Progenitor cell of endocrine pancreas (in vitro differentiated cells): Measurements from ENCODE around the gene ITPR3. TPM values are rescaled to one million over a fixed set of nuclear protein-coding genes. Genes with fewer than 3 reads are reported as not detected.

ENCODE experiments used
- DNase-seq: peaks from one replicate; pipeline ENCODE4 v3.0.0; 2021; ENCODE audit warnings: low spot score; ENCODE audit not compliant: unreplicated experiment
- H3K27ac Mint-ChIP-seq: 2 replicates; pipeline ENCODE4 v1.8.0; 2021; ENCODE audit warnings: mild to moderate bottlenecking, moderate library complexity, mixed read lengths
- H3K27me3 Mint-ChIP-seq: 2 replicates; pipeline ENCODE4 v1.8.0; 2021; ENCODE audit warnings: mixed read lengths
- H3K36me3 Mint-ChIP-seq: 2 replicates; pipeline ENCODE4 v1.8.0; 2022; ENCODE audit warnings: mixed read lengths; ENCODE audit not compliant: insufficient read depth
- H3K4me1 Mint-ChIP-seq: 2 replicates; pipeline ENCODE4 v1.8.0; 2021; ENCODE audit warnings: low read depth, mixed read lengths
- H3K4me3 Mint-ChIP-seq: 2 replicates; pipeline ENCODE4 v1.8.0; 2021; ENCODE audit warnings: low read depth, mild to moderate bottlenecking, moderate library complexity, mixed read lengths
- H3K9me3 Mint-ChIP-seq: 2 replicates; pipeline ENCODE4 v1.8.0; 2021; ENCODE audit warnings: low read depth, mixed read lengths
- CTCF ChIP-seq: fragments of 200-600 bp; sonication (generic); IDR thresholded peaks from one replicate; pipeline ENCODE4 v1.5.0; 2021; ENCODE audit warnings: antibody characterized with exemption, mild to moderate bottlenecking; ENCODE audit not compliant: unreplicated experiment
- total RNA-seq: library from RNA; stranded (reverse); gene quantifications from 2 replicates; pipeline ENCODE4 v1.2.1, GENCODE V29; 2021

Gene ITPR3
- total RNA-seq, 1 donor from 2014 or later: 28.3 TPM

GRCh38 chr6:33659986-33660385 is 38.9 kb downstream of the ITPR3 start:
- H3K27ac Mint-ChIP-seq: no peak overlapping the region
- H3K4me1 Mint-ChIP-seq: no peaks in the 10 kb centered on the region
- H3K27me3 Mint-ChIP-seq: no peaks in the 10 kb centered on the region

GRCh38 chr6:33661106-33661838 is 40.1 kb downstream of the ITPR3 start:
- Mint-ChIP-seq H3K27ac (peak overlapping the region; percentile 11), H3K4me3 (no peak overlapping the region), H3K36me3 (no peaks in the 10 kb centered on the region), H3K27me3 (no peaks in the 10 kb centered on the region), H3K9me3 (no peaks in the 10 kb centered on the region), H3K4me1 (no peaks in the 10 kb centered on the region)
- no peak for TF ChIP-seq CTCF
- no peak for DNase-seq

More at GRCh38 chr6:33659986-33660385, 38.9 kb downstream of the ITPR3 start:
- no peak for DNase-seq
- Mint-ChIP-seq H3K4me3 (no peak overlapping the region), H3K9me3 (no peaks in the 10 kb centered on the region), H3K36me3 (no peaks in the 10 kb centered on the region)
- TF ChIP-seq CTCF: no peak

GRCh38 chr6:33662318-33662717 is 41.2 kb downstream of the ITPR3 start:
- no peak overlapping the region for H3K27ac Mint-ChIP-seq
- no peak for DNase-seq
- TF ChIP-seq CTCF: no peak
- no peaks in the 10 kb centered on the region for H3K9me3 Mint-ChIP-seq
- no peaks in the 10 kb centered on the region for H3K4me1 Mint-ChIP-seq
- H3K27me3 Mint-ChIP-seq: no peaks in the 10 kb centered on the region
- H3K4me3 Mint-ChIP-seq: no peak overlapping the region
- H3K36me3 Mint-ChIP-seq: no peaks in the 10 kb centered on the region

- no peak for TF ChIP-seq CTCF
- Mint-ChIP-seq H3K27ac (no peak overlapping the region), H3K36me3 (no peaks in the 10 kb centered on the region), H3K27me3 (no peaks in the 10 kb centered on the region), H3K4me1 (no peaks in the 10 kb centered on the region), H3K9me3 (no peaks in the 10 kb centered on the region), H3K4me3 (no peak overlapping the region)
- DNase-seq: no peak
Observed at GRCh38 chr6:33663028-33663427, 41.9 kb downstream of the ITPR3 start.

GRCh38 chr6:33663727-33664449 is 42.8 kb downstream of the ITPR3 start:
- H3K4me1 Mint-ChIP-seq: no peaks in the 10 kb centered on the region
- H3K9me3 Mint-ChIP-seq: no peaks in the 10 kb centered on the region
- H3K27me3 Mint-ChIP-seq: no peaks in the 10 kb centered on the region
- no peak overlapping the region for H3K27ac Mint-ChIP-seq
- TF ChIP-seq CTCF: no peak
- H3K36me3 Mint-ChIP-seq: no peaks in the 10 kb centered on the region
- no peak for DNase-seq
- no peak overlapping the region for H3K4me3 Mint-ChIP-seq
